Measurements from ENCODE around the gene PRSS57.
"Not testable (repeated sequence)": the region's sequence is repeated elsewhere in the genome, so short reads cannot be mapped to it uniquely, and the experiment has no call there.

Gene PRSS57

DNA sequence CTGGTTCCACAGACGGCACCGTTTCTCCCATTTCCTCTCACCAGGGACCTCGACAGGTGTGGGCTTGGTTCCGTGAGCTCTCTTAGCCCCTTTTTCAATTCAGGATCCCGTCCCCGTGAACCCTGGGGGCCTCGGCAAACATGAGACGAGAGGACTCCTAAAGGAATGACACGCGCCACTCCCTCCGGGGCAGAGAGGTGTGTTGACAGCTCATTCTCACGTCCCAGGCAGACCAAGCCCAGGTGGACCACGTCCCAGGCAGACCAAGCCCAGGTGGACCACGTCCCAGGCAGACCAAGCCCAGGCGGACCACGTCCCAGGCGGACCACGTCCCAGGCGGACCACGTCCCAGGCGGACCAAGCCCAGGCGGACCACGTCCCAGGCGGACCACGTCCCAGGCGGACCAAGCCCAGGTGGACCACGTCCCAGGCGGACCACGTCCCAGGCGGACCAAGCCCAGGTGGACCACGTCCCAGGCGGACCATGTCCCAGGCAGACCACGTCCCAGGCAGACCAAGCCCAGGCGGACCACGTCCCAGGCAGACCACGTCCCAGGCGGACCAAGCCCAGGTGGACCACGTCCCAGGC is 28.2 kb downstream of the PRSS57 start:
- DNase-seq, result not testable (repeated sequence)

- peak; percentile 82 for DNase-seq
These were observed 30.3 kb downstream of the PRSS57 start for GRCh38 chr19:664913-665443.

DNA sequence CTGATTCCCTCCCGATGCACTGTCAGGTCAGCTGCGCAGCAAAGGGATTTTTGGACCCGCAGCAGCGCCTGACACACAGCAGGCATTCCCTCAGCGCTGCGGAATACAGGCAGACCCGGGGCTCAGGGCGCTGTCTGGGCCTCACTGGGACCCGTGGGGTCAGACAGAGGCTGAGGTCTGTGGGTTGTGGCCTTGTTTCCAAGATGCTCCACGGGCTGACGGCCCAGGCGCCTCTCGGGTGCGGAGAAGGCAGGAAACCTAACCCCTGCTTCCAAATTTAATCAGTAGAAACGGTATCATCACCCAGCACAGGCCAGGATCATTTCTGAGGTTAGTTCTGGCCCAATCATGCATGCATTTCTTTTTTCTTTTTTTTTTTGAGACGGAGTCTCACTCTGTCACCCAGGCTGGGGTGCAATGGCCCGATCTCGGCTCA is 31.6 kb downstream of the PRSS57 start:
- no peak for DNase-seq

DNA sequence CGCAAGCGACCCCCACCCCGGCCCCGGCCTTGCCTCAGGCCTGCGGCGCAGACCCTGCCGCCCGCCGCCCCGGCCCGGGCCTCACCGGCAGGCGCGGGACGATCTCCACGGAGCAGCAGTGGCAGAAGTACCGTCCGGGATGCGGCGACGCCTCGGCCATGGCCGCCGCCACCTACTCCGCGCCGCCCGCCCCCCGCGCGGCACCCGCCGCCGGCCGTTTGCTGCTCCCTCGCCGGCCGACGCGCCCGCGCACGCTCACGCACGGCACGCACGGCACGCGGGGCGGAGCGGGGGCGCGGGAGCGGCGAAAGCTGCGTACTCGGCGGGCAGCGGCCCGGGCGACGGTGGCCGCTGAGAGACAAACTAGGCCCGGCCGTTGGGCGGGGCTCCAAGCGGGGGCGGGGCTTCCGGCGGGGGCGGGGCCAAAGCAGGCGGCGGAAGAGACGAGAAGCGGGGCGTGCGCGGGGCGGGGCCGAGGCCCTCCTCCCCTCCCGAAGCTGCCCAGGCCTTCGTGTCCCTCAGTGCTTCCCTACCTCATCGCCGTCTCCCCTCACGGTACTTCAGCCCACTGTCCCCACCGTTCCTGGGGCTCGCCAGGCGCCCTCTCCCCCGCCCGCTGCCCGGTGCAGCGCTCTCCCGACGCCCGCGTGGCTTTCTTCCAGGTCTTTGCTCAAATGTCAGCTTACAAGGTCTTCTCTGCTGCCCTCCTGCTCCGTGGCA is 32.1 kb downstream of the PRSS57 start, which contains the start of gene RNF126:
TSS of gene RNF126 (minus strand) at position 253 of the 720 bp plus-strand sequence. CDS start at position 160, 93 bp downstream.
- DNase-seq, result peak; percentile 87

DNA sequence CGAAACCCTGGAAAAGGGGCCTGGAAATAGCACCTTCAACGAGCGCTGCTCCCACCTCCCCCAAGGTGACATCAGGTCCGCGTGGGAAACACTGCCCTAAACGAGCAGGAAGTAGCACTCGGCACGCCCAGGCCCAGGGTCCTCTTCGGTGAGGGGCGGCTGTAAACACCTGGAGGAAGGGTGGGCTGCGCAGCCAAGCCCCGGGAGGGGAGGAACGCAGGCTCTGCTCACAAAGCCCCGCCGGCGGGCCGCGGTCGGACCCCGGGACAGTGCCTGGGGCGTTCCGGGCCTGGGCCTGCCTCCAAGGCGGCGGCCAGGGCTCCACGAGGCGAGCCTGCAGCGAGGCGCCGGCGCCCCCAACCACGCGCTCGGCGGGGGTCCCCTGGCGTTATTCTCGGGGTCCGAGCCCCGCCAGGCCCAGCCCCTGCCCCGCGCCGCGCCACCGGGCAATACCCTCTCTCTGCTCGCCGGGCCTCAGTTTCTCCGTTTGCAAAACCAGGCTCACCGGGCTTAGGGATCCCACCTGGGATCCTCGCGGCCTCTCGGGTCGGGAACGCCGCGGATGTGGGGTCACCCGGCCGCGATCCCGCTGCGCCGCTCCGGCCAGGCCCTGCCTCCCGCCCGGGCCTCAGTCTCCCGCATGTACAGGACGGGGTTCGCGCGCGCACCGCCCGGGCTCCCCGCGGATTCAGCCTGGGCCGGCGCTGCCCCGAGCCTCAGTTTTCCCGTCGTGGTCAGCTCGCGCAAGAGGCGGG is 32.9 kb downstream of the PRSS57 start:
- DNase-seq, result peak; percentile 61

GRCh38 chr19:661427-662196 is 33.6 kb downstream of the PRSS57 start:
- DNase-seq, result peak; percentile 54

GRCh38 chr19:660793-661426 is 34.3 kb downstream of the PRSS57 start:
- DNase-seq, result no peak

DNA sequence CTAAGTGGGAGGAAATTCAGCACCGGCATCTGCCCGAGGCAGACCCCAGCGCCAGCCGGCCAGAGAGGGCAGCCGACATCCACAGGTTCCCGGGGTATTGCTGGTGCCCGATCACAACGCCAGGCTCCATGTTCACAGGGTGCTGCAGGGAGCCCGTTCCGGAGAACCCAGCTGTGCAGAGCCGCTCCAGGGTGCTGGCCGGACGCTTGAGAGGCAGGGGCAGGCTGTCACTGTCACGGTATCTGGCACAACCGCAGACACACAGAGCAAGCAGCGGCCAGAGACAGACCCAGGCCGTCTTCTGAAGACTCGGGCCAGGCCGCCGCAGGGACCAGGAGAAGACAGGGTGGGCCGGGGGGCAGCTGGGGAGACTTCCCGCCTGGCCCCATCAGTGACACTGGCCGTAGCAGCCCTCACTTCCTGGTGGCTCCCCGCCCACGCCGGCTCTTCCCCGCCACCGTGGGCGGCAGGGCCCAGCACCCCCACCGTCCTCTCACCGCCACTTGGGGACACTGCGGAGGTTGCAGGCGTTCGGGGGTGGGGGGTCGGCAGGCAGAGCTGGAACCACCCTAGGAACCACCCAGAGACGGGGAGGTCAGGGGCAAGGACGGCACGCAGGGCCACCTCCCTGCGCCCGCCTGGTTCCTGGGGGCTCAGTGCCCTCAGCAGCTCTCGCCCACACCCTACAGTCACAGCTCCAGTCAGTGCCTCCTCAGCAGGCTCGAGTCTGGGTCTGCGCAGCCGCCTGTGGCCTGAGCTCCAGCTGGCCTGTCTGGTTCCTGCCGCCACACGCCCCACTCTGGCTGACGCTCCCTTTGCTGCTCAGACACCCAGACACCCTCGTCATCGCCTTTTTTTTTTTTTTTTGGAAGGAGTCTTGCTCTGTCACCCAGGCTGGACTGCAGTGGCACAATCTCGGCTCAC is 36.1 kb downstream of the PRSS57 start:
- peak; percentile 64 for DNase-seq

GRCh38 chr19:658059-658839 is 37.0 kb downstream of the PRSS57 start:
- no peak for DNase-seq

DNA sequence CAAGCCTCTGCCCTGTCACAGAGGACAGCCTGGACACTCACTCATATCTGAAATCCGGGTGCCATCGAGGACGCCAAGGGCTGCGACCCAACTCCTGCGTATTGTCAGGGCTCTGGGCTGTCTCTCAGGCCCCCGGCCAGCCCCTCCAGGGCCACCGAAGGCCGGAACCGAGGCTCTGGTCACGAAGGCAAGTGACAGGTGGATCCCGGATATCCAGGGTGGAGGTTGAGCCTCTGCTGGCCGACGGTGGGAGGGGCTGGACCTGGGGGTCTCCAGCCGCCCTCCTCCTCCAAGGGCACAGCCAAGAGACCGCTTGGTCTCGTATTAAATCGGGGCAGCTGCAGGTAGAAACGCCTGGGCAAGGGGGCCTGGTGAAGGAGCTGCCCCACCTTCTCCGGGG is 37.6 kb downstream of the PRSS57 start:
- no peak for DNase-seq

DNA sequence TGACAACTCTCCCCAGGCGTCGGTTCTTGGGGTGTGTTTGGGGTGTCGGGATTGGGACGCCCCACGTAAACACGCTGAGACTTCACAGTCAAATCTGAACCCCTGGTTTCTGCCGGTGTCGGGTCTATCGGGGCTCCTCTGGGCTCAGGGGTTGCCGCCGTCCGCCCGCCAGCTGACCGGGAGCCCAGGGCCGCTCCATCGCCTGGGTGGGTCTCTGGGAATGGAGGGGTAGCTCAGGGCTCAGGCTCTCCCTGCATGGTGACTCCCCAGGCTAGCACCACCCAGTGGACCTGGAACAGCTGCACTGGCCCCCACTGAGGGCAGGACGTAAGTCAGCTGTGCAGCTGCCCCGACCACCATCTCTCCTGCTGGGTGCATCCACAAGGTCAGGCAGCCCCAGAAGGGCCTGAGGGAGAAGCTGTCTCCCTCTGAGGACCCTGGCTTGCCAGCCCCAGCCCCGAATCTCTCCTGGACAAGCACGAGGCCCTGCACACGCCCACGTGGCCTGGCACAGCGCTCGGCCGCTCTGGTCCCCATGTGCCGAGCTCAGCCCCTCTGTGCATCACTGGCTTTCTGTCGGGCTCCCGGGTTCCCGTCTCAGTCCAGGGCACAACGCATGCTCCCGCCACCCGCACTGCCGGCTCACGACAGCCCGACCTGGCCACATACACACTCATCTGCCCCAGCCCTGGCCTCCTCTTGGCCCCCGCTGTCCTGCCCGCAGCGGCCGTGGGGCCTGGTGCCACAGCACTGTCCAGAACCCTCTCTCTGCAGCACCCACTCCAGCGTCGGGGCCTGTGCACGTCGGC is 38.3 kb downstream of the PRSS57 start:
- no peak for DNase-seq

DNA sequence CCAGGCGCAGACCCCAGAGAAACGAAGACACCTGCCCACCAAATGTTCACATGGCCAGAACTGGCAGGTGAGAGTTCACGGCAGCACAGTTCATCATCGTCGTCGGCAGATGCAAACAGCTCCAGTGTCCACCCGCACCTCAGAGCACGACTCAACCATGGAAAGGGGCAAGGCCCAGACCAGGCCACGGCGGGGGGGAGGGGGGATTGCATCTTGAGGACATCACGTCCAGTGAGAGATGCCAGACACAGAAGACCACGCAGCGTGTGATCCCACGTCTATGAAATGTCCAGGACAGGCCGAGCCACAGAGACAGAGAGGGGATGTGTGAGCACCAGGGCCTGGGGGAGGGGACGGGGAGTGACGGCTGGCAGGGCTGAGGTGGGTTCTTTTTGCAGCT is 39.6 kb downstream of the PRSS57 start:
- no peak for DNase-seq

- no peak for DNase-seq
These were observed 41.8 kb downstream of the PRSS57 start for GRCh38 chr19:653425-653824.

DNA sequence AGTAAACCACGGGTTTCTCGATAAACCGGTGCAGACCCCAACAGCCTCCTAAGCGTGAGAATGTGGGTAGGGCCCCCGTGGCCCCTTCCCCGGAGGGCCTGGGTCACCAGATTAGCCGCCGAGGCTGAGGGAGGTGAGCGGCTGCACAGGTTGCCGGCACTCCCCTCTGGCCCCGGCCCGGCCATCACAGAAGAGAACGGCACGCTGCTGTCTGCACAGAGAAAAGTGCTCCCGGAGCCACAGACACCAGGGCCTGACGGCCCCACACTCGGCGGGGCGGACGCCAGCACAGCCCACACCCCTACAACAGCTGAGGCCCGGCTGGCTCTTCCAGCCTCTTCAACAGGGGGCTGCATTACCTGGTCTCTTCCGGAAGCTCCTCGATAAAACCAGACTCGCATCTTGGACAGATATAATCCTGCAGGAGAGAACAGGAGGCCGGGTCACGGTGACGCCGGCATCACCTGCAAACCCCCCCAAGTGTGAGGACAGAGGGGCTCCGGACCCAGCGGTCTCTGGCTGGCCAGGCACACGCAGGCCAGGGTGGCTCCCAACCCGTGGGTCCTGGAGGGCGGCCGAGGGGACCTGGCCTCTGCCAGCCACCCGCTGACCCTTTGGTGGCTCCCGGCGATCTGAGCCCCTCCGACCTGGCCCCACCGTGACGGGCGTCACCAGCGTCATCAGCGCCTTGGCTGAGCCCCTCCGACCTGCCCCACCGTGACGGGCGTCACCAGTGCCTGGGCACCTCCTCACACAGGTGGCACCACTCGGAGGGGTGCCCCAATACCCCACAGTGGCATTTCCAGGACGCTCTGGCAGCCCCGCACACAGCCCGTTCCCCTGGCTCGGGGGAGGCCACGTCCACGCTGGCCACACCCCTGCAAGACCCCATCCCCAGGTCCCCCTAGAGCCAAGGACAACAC is 42.5 kb downstream of the PRSS57 start:
- no peak for DNase-seq

DNA sequence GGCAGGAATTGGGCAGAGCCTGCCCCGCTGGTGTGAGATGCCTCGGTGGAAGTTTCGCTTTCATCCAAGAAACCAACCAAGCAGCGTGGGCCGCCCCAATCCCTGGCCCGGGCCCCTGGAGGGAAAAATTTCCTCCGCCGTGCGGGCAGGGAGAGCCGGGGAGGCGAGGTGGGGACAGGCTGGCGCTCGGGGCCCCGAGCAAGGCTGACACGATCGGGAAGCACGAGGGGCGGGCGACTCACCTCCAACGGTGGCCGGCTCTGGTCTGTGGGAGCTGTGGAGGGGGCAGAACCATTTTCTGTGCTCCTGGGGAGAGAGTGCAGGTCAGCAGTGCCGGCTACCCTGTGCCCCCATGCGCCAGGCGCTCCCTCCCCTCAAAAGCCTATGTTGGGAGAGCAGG is 43.3 kb downstream of the PRSS57 start:
- DNase-seq, result no peak

GRCh38 chr19:651114-651818 is 44.0 kb downstream of the PRSS57 start:
- no peak for DNase-seq

GRCh38 chr19:650121-650520 is 45.1 kb downstream of the PRSS57 start:
- DNase-seq, result no peak

All from effector CD4-positive, alpha-beta T cell (primary cell).